Panc1 (cell line): ENCODE data around the gene ATG9A. TPM values are rescaled to one million over a fixed set of nuclear protein-coding genes. Genes with fewer than 3 reads are reported as not detected.

Experiments used
- ATAC-seq: fragments of 200-7000 bp; cut with Tn5 transposase; 2 replicates; pipeline ENCODE4 v1.9.1; 2020; ENCODE audit warnings: mild to moderate bottlenecking, moderate library complexity
- BruUV-seq: library from RNA; stranded (reverse); fragments of 400-500 nt; replicated peaks from 2 replicates; lab custom pipeline; 2021; lab: Mats Ljungman, UMichigan
- CTCF ChIA-PET: fragments of 300-600 bp; sonication (Branson Sonifier 250); formaldehyde crosslinking; loops from one replicate; lab custom pipeline; 2022; ENCODE audit warnings: antibody characterized with exemption; lab: Charles Lee
- POLR2A ChIA-PET: fragments of 300-600 bp; sonication (Branson Sonifier 250); formaldehyde crosslinking; loops from one replicate; lab custom pipeline; 2022; ENCODE audit warnings: antibody characterized with exemption; lab: Charles Lee
- DNase-seq: peaks from one replicate; pipeline ENCODE4 v3.0.0-alpha.2; 2010; ENCODE audit warnings: low read depth, low spot score
- H3K27ac ChIP-seq: 2 replicates; pipeline ENCODE4 v1.5.1; 2011; ENCODE audit warnings: mild to moderate bottlenecking, low read length, inconsistent platforms
- H3K27me3 ChIP-seq: fragments of 200-500 bp; sonication (Bioruptor generic); 2 replicates; pipeline ENCODE4 v1.6.0; 2014; ENCODE audit warnings: low read length, inconsistent platforms; ENCODE audit not compliant: control insufficient read depth, insufficient read depth
- H3K36me3 ChIP-seq: fragments of 200-500 bp; sonication (Bioruptor generic); 2 replicates; pipeline ENCODE4 v1.5.1; 2014; ENCODE audit warnings: inconsistent platforms, mild to moderate bottlenecking, low read length, moderate library complexity; ENCODE audit not compliant: control insufficient read depth, insufficient read depth
- H3K4me1 ChIP-seq: 2 replicates; pipeline ENCODE4 v1.5.1; 2011; ENCODE audit warnings: inconsistent platforms, mild to moderate bottlenecking, low read length, moderate library complexity; ENCODE audit not compliant: control insufficient read depth, insufficient read depth
- H3K4me3 ChIP-seq, 2 experiments: 2 replicates each; pipeline ENCODE4 v1.5.1; 2011 to 2012; ENCODE audit warnings: low read depth in 2 of 2, low read length in 2 of 2, mild to moderate bottlenecking in 2 of 2, inconsistent platforms in 1 of 2, moderate library complexity in 1 of 2
- H3K9me3 ChIP-seq: fragments of 200-500 bp; sonication (Bioruptor generic); 2 replicates; pipeline ENCODE4 v1.5.1; 2014; ENCODE audit warnings: low read depth, mild to moderate bottlenecking, inconsistent platforms, low read length, moderate library complexity; ENCODE audit not compliant: control insufficient read depth, insufficient read depth
- POLR2AphosphoS5 ChIP-seq: IDR thresholded peaks from 2 replicates; pipeline ENCODE4 v1.6.1; 2012; ENCODE audit warnings: mild to moderate bottlenecking, low read depth, low read length, moderate library complexity
- SIN3A ChIP-seq: IDR thresholded peaks from 2 replicates; pipeline ENCODE4 v1.6.1; 2012; ENCODE audit warnings: low read depth, mild to moderate bottlenecking, low read length, moderate library complexity, borderline replicate concordance; ENCODE audit not compliant: insufficient read depth
- TCF7L2 ChIP-seq: IDR thresholded peaks from 2 replicates; pipeline ENCODE4 v1.6.1; 2011; ENCODE audit warnings: mild to moderate bottlenecking, low read depth, low read length, inconsistent platforms
- in situ Hi-C: cut with HindIII; loops from 2 replicates; pipeline ENCODE4 v1.10.0; 2016; ENCODE audit warnings: low sequenced_read_pairs, low pct_unique_long_range_greater_than_20kb
- intact Hi-C: fragments of 100-400 bp; cut with micrococcal nuclease; formaldehyde crosslinking; loops from one replicate; pipeline ENCODE4 v1.10.0; 2022; ENCODE audit not compliant: unreplicated experiment
- total RNA-seq: library from RNA; stranded (reverse); gene quantifications from one replicate; pipeline ENCODE4 v1.2.1, GENCODE V29; 2021; ENCODE audit not compliant: unreplicated experiment
- TF ChIP-seq, protein P1 (sequence below): fragments of 450-650 bp; IDR thresholded peaks from 2 replicates; pipeline ENCODE4 v1.5.1; 2017; ENCODE audit warnings: mild to moderate bottlenecking
- TF ChIP-seq, protein P2 (sequence below), 2 experiments: IDR thresholded peaks; 2 replicates each; pipeline ENCODE4 v1.6.1; 2011 to 2012; ENCODE audit warnings: low read depth in 2 of 2, control low read depth in 1 of 2, low read length in 1 of 2, mild to moderate bottlenecking in 1 of 2, moderate library complexity in 1 of 2; ENCODE audit not compliant: insufficient read depth in 1 of 2

The ATG9A gene
- total RNA-seq, 1 experiment from 2014 or later = 75.1 TPM

DNA sequence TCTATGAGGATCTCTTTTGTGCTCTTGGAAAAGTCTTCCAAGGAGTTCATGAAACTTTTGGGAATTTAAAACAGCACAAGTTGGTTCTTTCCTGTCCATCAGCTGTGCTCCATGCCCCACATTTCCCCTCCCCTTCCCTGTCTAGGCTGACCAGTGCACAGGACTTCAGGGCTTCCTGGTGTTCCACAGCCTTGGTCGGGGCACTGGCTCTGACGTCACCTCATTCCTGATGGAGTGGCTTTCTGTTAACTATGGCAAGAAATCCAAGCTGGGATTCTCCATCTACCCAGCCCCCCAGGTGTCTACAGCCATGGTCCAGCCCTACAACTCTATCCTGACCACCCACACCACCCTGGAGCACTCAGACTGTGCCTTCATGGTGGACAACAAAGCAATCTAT, 41.6 kb upstream of the ATG9A start:
- ATAC-seq (no peak), DNase-seq (no peak)
- no peaks in the 10 kb centered on the region for H3K9me3 ChIP-seq
- BruUV-seq = no TSS peak
- no peak overlapping the region for H3K27ac ChIP-seq
- H3K4me1 ChIP-seq = peaks cover 19% of the 10 kb centered on the region
- intact Hi-C loops = no loop called here
- no peaks in the 10 kb centered on the region for H3K36me3 ChIP-seq
- no peaks in the 10 kb centered on the region for H3K27me3 ChIP-seq
- no peak overlapping the region for H3K4me3 ChIP-seq
- ChIA-PET CTCF (no interaction called here), POLR2A (no interaction called here)
- TF ChIP-seq POLR2AphosphoS5 (no peak), SIN3A (no peak), TCF7L2 (no peak)
- TF ChIP-seq, protein P1, sequence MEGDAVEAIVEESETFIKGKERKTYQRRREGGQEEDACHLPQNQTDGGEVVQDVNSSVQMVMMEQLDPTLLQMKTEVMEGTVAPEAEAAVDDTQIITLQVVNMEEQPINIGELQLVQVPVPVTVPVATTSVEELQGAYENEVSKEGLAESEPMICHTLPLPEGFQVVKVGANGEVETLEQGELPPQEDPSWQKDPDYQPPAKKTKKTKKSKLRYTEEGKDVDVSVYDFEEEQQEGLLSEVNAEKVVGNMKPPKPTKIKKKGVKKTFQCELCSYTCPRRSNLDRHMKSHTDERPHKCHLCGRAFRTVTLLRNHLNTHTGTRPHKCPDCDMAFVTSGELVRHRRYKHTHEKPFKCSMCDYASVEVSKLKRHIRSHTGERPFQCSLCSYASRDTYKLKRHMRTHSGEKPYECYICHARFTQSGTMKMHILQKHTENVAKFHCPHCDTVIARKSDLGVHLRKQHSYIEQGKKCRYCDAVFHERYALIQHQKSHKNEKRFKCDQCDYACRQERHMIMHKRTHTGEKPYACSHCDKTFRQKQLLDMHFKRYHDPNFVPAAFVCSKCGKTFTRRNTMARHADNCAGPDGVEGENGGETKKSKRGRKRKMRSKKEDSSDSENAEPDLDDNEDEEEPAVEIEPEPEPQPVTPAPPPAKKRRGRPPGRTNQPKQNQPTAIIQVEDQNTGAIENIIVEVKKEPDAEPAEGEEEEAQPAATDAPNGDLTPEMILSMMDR = no peak
- TF ChIP-seq, protein P2, sequence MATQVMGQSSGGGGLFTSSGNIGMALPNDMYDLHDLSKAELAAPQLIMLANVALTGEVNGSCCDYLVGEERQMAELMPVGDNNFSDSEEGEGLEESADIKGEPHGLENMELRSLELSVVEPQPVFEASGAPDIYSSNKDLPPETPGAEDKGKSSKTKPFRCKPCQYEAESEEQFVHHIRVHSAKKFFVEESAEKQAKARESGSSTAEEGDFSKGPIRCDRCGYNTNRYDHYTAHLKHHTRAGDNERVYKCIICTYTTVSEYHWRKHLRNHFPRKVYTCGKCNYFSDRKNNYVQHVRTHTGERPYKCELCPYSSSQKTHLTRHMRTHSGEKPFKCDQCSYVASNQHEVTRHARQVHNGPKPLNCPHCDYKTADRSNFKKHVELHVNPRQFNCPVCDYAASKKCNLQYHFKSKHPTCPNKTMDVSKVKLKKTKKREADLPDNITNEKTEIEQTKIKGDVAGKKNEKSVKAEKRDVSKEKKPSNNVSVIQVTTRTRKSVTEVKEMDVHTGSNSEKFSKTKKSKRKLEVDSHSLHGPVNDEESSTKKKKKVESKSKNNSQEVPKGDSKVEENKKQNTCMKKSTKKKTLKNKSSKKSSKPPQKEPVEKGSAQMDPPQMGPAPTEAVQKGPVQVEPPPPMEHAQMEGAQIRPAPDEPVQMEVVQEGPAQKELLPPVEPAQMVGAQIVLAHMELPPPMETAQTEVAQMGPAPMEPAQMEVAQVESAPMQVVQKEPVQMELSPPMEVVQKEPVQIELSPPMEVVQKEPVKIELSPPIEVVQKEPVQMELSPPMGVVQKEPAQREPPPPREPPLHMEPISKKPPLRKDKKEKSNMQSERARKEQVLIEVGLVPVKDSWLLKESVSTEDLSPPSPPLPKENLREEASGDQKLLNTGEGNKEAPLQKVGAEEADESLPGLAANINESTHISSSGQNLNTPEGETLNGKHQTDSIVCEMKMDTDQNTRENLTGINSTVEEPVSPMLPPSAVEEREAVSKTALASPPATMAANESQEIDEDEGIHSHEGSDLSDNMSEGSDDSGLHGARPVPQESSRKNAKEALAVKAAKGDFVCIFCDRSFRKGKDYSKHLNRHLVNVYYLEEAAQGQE (IDR thresholded peaks at IDR 0.05; ENCODE audit: insufficient read depth in 1 of 2, low read depth in 2 of 2, low read length in 1 of 2) = no peak
- in situ Hi-C loops = no loop called here

DNA sequence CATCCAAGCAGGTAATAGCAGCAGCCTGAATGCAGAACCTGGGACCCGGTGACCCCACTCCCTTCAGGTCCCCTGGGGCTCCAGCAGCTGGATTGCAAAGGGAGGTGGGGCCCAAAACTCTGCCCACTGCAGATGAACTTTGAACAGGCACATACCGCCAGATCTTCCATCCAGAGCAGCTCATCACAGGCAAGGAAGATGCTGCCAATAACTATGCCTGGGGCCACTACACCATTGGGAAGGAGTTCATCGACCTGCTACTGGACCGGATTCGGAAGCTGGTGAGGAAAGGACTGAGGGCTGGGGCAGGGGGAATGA, 40.6 kb upstream of the ATG9A start:
- intact Hi-C loops (no loop called here), in situ Hi-C loops (no loop called here)
- TF ChIP-seq, protein P2 (IDR thresholded peaks at IDR 0.05; ENCODE audit: insufficient read depth in 1 of 2, low read depth in 2 of 2, low read length in 1 of 2) = no peak
- TF ChIP-seq, protein P1 = no peak
- TF ChIP-seq SIN3A = no peak
- no peak for TF ChIP-seq POLR2AphosphoS5
- no peak for TF ChIP-seq TCF7L2
- ATAC-seq (no peak), DNase-seq (no peak)
- peaks cover 17% of the 10 kb centered on the region for H3K4me1 ChIP-seq
- no TSS peak for BruUV-seq
- H3K36me3 ChIP-seq = no peaks in the 10 kb centered on the region
- no peak overlapping the region for H3K27ac ChIP-seq
- no peaks in the 10 kb centered on the region for H3K9me3 ChIP-seq
- CTCF ChIA-PET = no interaction called here
- POLR2A ChIA-PET = no interaction called here
- H3K4me3 ChIP-seq = no peak overlapping the region
- H3K27me3 ChIP-seq = no peaks in the 10 kb centered on the region
